ENCODE data around the gene ATG4B. TPM values are rescaled to one million over a fixed set of nuclear protein-coding genes. Genes with fewer than 3 reads are reported as not detected.

The ATG4B gene
- total RNA-seq, 1 donor from 2014 or later: 78.1 TPM

DNA sequence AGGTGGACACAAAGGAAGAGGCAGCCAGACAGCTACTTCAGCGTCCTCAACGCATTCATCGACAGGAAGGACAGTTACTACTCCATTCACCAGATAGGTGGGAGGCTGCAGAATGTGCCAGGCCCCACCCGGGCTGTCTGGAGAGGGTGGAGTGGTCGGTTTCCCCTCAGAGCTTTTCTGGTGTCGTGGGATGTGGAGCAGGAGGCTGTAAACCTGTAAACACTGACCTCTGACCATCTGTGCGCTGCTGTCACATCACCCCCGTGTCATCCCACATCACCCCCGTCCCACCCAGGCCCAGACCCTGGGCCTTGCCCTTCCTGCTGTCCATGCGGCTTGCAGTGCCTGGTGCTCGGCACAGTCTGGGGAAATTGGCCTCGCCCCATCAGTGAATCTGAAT lies 17.1 kb downstream of the ATG4B start:
- DNase-seq (ENCODE audit: extremely low spot score, unreplicated experiment): no peak
- Mint-ChIP-seq H3K27me3 (ENCODE audit: unreplicated experiment) (no peaks in the 10 kb centered on the region), H3K36me3 (ENCODE audit: unreplicated experiment) (peaks cover 43% of the 10 kb centered on the region), H3K4me3 (ENCODE audit: unreplicated experiment) (no peak overlapping the region), H3K27ac (ENCODE audit: unreplicated experiment) (no peak overlapping the region), H3K9me3 (ENCODE audit: unreplicated experiment) (no peaks in the 10 kb centered on the region), H3K4me1 (ENCODE audit: unreplicated experiment) (no peaks in the 10 kb centered on the region)
- TF ChIP-seq CTCF (IDR thresholded peaks at IDR 0.05): no peak

- no peak for DNase-seq (ENCODE audit: extremely low spot score, unreplicated experiment)
- TF ChIP-seq CTCF (IDR thresholded peaks at IDR 0.05): no peak
- H3K4me1 Mint-ChIP-seq (ENCODE audit: unreplicated experiment): no peaks in the 10 kb centered on the region
- no peaks in the 10 kb centered on the region for H3K9me3 Mint-ChIP-seq (ENCODE audit: unreplicated experiment)
- H3K27me3 Mint-ChIP-seq (ENCODE audit: unreplicated experiment): no peaks in the 10 kb centered on the region
- H3K27ac Mint-ChIP-seq (ENCODE audit: unreplicated experiment): no peak overlapping the region
- peaks cover 49% of the 10 kb centered on the region for H3K36me3 Mint-ChIP-seq (ENCODE audit: unreplicated experiment)
- no peak overlapping the region for H3K4me3 Mint-ChIP-seq (ENCODE audit: unreplicated experiment)
Measured at GRCh38 chr2:241655516-241656189, 18.2 kb downstream of the ATG4B start.

DNA sequence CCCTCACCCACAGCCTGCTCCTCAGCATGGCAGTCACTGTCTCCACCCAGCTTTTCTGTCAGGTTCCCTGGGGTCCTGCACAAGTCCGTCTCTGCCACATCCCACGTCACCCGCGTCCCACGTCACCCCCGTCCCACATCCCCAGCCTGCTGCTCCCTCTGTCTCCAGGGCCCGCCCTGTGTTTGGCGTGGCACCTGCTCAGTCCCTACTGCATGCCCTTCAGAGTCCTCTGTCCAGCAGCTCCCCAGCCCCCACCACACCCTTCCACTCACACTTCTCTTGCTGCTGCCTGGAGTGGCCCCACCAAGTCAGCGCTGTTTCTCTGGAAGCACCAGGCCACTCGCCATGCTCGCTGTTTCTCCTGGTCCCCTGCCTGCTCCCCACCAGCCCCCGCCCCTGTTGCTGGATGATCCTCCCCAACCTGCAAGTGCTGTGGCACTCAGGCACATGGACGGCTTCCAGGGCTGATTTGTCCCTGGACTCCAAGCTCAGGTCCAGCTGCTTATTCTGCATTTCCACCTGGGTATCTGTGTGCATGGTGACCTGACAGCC lies 18.8 kb downstream of the ATG4B start:
- no peaks in the 10 kb centered on the region for H3K9me3 Mint-ChIP-seq (ENCODE audit: unreplicated experiment)
- no peaks in the 10 kb centered on the region for H3K4me1 Mint-ChIP-seq (ENCODE audit: unreplicated experiment)
- peaks cover 48% of the 10 kb centered on the region for H3K36me3 Mint-ChIP-seq (ENCODE audit: unreplicated experiment)
- no peaks in the 10 kb centered on the region for H3K27me3 Mint-ChIP-seq (ENCODE audit: unreplicated experiment)
- no peak for TF ChIP-seq CTCF (IDR thresholded peaks at IDR 0.05)
- DNase-seq (ENCODE audit: extremely low spot score, unreplicated experiment): no peak
- no peak overlapping the region for H3K27ac Mint-ChIP-seq (ENCODE audit: unreplicated experiment)
- no peak overlapping the region for H3K4me3 Mint-ChIP-seq (ENCODE audit: unreplicated experiment)

- no peak overlapping the region for H3K27ac Mint-ChIP-seq (ENCODE audit: unreplicated experiment)
- peaks cover 41% of the 10 kb centered on the region for H3K36me3 Mint-ChIP-seq (ENCODE audit: unreplicated experiment)
- no peaks in the 10 kb centered on the region for H3K9me3 Mint-ChIP-seq (ENCODE audit: unreplicated experiment)
- DNase-seq (ENCODE audit: extremely low spot score, unreplicated experiment): no peak
- no peaks in the 10 kb centered on the region for H3K4me1 Mint-ChIP-seq (ENCODE audit: unreplicated experiment)
- TF ChIP-seq CTCF (IDR thresholded peaks at IDR 0.05): no peak
- H3K4me3 Mint-ChIP-seq (ENCODE audit: unreplicated experiment): no peak overlapping the region
- H3K27me3 Mint-ChIP-seq (ENCODE audit: unreplicated experiment): no peaks in the 10 kb centered on the region
Measured at GRCh38 chr2:241657786-241658254, 20.3 kb downstream of the ATG4B start.

GRCh38 chr2:241658296-241658695 lies 20.8 kb downstream of the ATG4B start:
- peaks cover 41% of the 10 kb centered on the region for H3K36me3 Mint-ChIP-seq (ENCODE audit: unreplicated experiment)
- H3K4me1 Mint-ChIP-seq (ENCODE audit: unreplicated experiment): no peaks in the 10 kb centered on the region

More at GRCh38 chr2:241658296-241658695, 20.8 kb downstream of the ATG4B start:
- Mint-ChIP-seq H3K9me3 (ENCODE audit: unreplicated experiment) (no peaks in the 10 kb centered on the region), H3K27me3 (ENCODE audit: unreplicated experiment) (no peaks in the 10 kb centered on the region), H3K27ac (ENCODE audit: unreplicated experiment) (no peak overlapping the region), H3K4me3 (ENCODE audit: unreplicated experiment) (no peak overlapping the region)
- DNase-seq (ENCODE audit: extremely low spot score, unreplicated experiment): no peak
- no peak for TF ChIP-seq CTCF (IDR thresholded peaks at IDR 0.05)
